Measurements from ENCODE around the gene PLAAT4.

Gene PLAAT4

DNA sequence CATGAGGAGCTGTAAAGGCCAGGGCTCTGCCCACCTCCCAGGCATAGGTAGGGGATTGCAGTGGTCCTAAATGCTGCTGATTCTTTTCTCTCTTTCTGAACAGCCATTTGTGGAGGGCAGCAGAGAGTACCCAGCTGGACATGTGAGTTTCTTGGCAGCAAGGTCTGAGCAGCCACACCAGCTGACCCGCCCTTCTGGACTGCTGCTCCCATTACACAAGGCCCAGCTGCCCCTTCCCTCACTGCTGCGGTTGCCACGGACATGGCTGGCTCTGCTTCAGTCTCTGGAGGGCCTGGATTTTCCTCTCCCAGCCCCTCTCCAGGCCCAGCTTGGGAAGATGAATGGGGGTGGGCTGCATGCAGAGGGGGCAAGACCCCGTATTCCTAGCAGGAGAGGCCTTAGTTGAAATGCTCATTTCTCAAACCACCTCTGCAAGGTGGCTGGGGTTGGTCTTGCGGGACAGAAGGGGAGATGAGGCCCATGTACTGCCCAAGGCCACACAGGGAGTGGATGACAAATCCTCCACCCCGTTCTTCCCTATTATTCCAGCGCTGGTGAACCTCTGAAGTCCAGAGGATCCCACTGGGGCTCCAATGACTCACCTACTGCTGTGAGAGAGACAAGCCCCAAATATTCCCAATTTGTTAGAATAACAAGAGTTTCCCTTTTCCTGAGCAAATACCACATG is 26.1 kb upstream of the PLAAT4 start:
- no peaks in the 10 kb centered on the region for H3K9me3 ChIP-seq (ENCODE audit: insufficient read depth, low read length)
- peaks cover 3% of the 10 kb centered on the region for H3K27me3 ChIP-seq (ENCODE audit: insufficient read depth, insufficient read length)
- TF ChIP-seq SUZ12 (IDR thresholded peaks at IDR 0.05; ENCODE audit: extremely low read depth, insufficient read depth, insufficient read length) (no peak), ZNF274 (IDR thresholded peaks at IDR 0.05; ENCODE audit: low read depth, low read length) (no peak), YY1 (IDR thresholded peaks at IDR 0.05; ENCODE audit: insufficient read depth, insufficient read length) (no peak)
- peaks cover 32% of the 10 kb centered on the region for H3K4me1 ChIP-seq (ENCODE audit: insufficient read depth, insufficient read length)
- no peak for DNase-seq (ENCODE audit: low read depth, low spot score)
- no peaks in the 10 kb centered on the region for H3K36me3 ChIP-seq (ENCODE audit: insufficient read depth, insufficient read length, low read length)
- H3K9ac ChIP-seq (ENCODE audit: insufficient read length, low read depth), result peak overlapping the region; percentile 6
- H3K4me3 ChIP-seq (ENCODE audit: insufficient read length, low read depth), result no peak overlapping the region

DNA sequence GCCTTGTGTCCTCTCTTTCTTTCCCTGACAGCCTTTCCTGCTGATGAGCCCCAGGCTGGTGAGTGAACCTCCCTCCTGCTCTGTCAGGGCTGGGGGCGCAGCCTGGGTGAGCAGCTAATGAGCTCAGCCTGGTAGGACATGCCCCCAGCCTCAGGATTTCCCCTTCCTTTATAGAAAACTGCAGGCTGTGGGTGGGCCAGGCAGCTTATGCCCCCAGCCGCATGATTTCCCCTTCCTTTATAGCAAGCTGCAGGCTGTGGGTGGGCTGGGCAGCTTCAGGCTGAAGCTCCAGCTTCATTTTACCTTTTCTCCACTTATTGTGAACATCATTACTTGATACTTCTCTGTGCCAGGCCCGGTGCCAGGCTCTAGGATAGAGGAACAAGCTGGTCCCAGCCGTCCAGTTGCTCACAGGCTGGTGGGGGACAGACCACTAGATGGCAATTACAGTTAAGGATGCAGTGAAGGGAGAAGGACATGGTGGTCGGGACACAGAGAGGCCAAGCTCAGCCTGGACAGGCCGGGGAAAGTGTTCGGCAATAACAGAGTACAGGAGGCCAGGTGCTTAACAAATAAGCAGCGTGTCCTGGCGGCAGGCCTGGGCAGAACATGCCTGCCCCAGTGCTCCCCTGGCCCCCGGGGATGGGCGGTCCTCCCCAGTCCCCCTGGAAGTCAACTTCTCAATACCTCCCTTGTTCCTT is 25.4 kb upstream of the PLAAT4 start:
- H3K4me3 ChIP-seq (ENCODE audit: insufficient read length, low read depth), result no peak overlapping the region
- no peaks in the 10 kb centered on the region for H3K36me3 ChIP-seq (ENCODE audit: insufficient read depth, insufficient read length, low read length)
- TF ChIP-seq SUZ12 (IDR thresholded peaks at IDR 0.05; ENCODE audit: extremely low read depth, insufficient read depth, insufficient read length), result no peak
- TF ChIP-seq ZNF274 (IDR thresholded peaks at IDR 0.05; ENCODE audit: low read depth, low read length), result no peak
- peaks cover 3% of the 10 kb centered on the region for H3K27me3 ChIP-seq (ENCODE audit: insufficient read depth, insufficient read length)
- no peaks in the 10 kb centered on the region for H3K9me3 ChIP-seq (ENCODE audit: insufficient read depth, low read length)
- peaks cover 28% of the 10 kb centered on the region for H3K4me1 ChIP-seq (ENCODE audit: insufficient read depth, insufficient read length)
- no peak for DNase-seq (ENCODE audit: low read depth, low spot score)
- H3K9ac ChIP-seq (ENCODE audit: insufficient read length, low read depth), result peak overlapping the region; percentile 2

DNA sequence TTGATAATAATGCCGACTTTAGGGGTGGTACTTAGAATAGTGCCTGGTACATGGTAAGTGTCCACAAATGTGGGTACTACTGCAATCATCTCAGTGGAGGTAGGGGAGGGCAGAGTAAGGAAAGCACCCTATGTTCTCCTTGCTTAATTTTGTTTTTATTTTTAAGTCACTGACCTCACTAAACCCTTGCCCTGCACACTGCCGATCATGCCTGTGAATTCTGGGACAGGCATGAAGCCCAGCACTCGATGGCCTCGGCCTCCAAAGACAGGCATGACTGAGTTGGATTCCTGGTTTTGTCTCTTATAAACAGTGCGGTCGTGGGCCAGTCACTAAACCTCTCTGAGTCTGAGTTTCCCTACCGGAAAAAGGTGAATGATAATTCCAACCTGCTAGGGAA is 23.8 kb upstream of the PLAAT4 start:
- no peak for DNase-seq (ENCODE audit: low read depth, low spot score)
- H3K9me3 ChIP-seq (ENCODE audit: insufficient read depth, low read length), result no peaks in the 10 kb centered on the region
- TF ChIP-seq SUZ12 (IDR thresholded peaks at IDR 0.05; ENCODE audit: extremely low read depth, insufficient read depth, insufficient read length) (no peak), YY1 (IDR thresholded peaks at IDR 0.05; ENCODE audit: insufficient read depth, insufficient read length) (no peak), ZNF274 (IDR thresholded peaks at IDR 0.05; ENCODE audit: low read depth, low read length) (no peak)
- H3K9ac ChIP-seq (ENCODE audit: insufficient read length, low read depth), result no peak overlapping the region
- no peak overlapping the region for H3K4me3 ChIP-seq (ENCODE audit: insufficient read length, low read depth)
- H3K27me3 ChIP-seq (ENCODE audit: insufficient read depth, insufficient read length), result peaks cover 3% of the 10 kb centered on the region
- H3K36me3 ChIP-seq (ENCODE audit: insufficient read depth, insufficient read length, low read length), result no peaks in the 10 kb centered on the region
- H3K4me1 ChIP-seq (ENCODE audit: insufficient read depth, insufficient read length), result peaks cover 16% of the 10 kb centered on the region

DNA sequence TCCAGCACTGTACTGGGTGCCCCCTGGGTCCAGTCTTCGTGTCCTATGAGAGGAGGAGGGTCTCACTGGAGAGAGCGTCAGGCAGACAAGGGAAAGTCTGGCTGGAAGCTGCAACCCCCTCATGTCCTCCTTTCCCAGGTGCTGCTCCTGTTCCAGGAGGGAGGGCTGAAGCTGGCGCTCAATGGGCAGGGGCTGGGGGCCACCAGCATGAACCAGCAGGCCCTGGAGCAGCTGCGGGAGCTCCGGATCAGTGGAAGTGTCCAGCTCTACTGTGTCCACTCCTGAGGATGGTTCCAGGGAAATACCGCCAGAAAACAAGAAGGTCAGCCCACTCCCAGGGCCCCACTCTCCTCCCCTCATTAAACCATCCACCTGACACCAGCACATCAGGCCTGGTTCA is 20.5 kb upstream of the PLAAT4 start:
- Histone ChIP-seq H3K36me3 (ENCODE audit: insufficient read depth, insufficient read length, low read length) (no peaks in the 10 kb centered on the region), H3K4me3 (ENCODE audit: insufficient read length, low read depth) (no peak overlapping the region), H3K9ac (ENCODE audit: insufficient read length, low read depth) (no peak overlapping the region), H3K4me1 (ENCODE audit: insufficient read depth, insufficient read length) (peaks cover 7% of the 10 kb centered on the region), H3K27me3 (ENCODE audit: insufficient read depth, insufficient read length) (no peaks in the 10 kb centered on the region), H3K9me3 (ENCODE audit: insufficient read depth, low read length) (no peaks in the 10 kb centered on the region; the same call in 1 of the 2 replicates)
- TF ChIP-seq SUZ12 (IDR thresholded peaks at IDR 0.05; ENCODE audit: extremely low read depth, insufficient read depth, insufficient read length), result no peak
- no peak for TF ChIP-seq ZNF274 (IDR thresholded peaks at IDR 0.05; ENCODE audit: low read depth, low read length)
- no peak for TF ChIP-seq YY1 (IDR thresholded peaks at IDR 0.05; ENCODE audit: insufficient read depth, insufficient read length)
- DNase-seq (ENCODE audit: low read depth, low spot score), result no peak

DNA sequence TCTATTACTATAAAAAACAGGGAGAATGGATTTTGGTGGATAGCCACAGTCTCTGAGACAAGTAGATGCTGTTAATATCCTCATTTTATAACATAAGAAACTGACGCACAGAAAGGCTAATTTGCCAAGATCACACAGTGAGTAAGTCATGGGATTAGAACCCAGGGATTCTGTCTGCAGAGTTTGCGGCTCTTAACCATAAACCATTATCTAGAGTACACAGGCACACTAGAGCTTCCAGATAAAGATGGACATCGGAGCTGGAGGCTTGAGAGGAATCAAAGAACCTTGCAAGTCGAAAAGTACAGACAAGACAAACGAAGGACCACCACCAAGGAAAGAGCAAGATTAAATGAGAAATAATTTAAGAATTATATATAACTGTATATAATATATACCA is 19.5 kb upstream of the PLAAT4 start:
- TF ChIP-seq ZNF274 (IDR thresholded peaks at IDR 0.05; ENCODE audit: low read depth, low read length) (no peak), SUZ12 (IDR thresholded peaks at IDR 0.05; ENCODE audit: extremely low read depth, insufficient read depth, insufficient read length) (no peak), YY1 (IDR thresholded peaks at IDR 0.05; ENCODE audit: insufficient read depth, insufficient read length) (no peak)
- Histone ChIP-seq H3K4me3 (ENCODE audit: insufficient read length, low read depth) (no peak overlapping the region), H3K27me3 (ENCODE audit: insufficient read depth, insufficient read length) (no peaks in the 10 kb centered on the region), H3K4me1 (ENCODE audit: insufficient read depth, insufficient read length) (no peaks in the 10 kb centered on the region), H3K9me3 (ENCODE audit: insufficient read depth, low read length) (no peaks in the 10 kb centered on the region; the same call in 1 of the 2 replicates), H3K9ac (ENCODE audit: insufficient read length, low read depth) (no peak overlapping the region), H3K36me3 (ENCODE audit: insufficient read depth, insufficient read length, low read length) (no peaks in the 10 kb centered on the region)
- no peak for DNase-seq (ENCODE audit: low read depth, low spot score)

DNA sequence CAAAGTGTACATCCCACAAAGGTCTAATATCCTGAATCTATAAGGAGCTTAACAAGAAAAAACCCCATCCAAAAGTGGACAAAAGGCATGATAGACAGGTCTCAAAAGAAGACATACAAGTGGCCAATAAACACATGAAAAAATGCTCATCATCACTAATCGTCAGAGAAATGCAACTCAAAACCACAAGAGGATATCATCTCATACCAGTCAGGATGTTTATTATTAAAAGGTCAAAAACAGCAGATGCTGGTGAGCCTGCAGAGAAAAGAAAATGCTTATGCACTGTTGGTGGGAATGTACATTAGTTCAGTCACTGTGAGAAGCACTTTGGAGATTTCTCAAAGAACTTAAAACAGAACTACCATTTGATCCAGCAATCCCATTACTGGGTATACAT is 18.1 kb upstream of the PLAAT4 start:
- Histone ChIP-seq H3K9ac (ENCODE audit: insufficient read length, low read depth) (no peak overlapping the region), H3K27me3 (ENCODE audit: insufficient read depth, insufficient read length) (no peaks in the 10 kb centered on the region), H3K36me3 (ENCODE audit: insufficient read depth, insufficient read length, low read length) (no peaks in the 10 kb centered on the region), H3K4me1 (ENCODE audit: insufficient read depth, insufficient read length) (no peaks in the 10 kb centered on the region), H3K4me3 (ENCODE audit: insufficient read length, low read depth) (no peak overlapping the region), H3K9me3 (ENCODE audit: insufficient read depth, low read length) (peaks cover 4% of the 10 kb centered on the region)
- TF ChIP-seq SUZ12 (IDR thresholded peaks at IDR 0.05; ENCODE audit: extremely low read depth, insufficient read depth, insufficient read length) (no peak), ZNF274 (IDR thresholded peaks at IDR 0.05; ENCODE audit: low read depth, low read length) (no peak), YY1 (IDR thresholded peaks at IDR 0.05; ENCODE audit: insufficient read depth, insufficient read length) (no peak)
- DNase-seq (ENCODE audit: low read depth, low spot score), result no peak

DNA sequence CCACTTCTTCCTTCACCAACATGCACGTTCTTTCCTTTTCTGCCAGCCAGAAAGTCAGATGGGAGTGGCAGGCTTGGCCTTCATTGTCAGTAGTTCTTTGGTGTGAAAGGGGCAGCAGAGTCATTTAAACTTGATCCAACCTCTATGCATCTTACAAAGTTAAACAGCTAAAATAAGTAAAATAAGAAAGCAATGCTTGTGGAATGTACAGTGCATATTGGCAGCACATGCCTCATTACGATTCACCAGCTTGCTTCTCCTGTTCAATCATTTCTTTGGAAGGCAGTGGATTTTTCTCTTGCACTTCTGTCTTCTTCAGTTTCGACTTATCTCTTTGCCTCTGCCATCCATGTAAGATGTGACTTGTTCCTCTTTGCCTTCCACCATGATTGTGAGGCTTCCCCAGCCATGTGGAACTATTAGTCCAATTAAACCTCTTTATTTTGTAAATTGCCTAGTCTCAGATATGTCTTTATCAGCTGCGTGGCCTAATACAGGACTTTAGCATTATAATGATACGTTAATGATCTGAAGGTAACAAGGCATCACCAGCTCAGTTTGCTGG is 15.9 kb upstream of the PLAAT4 start:
- Histone ChIP-seq H3K4me1 (ENCODE audit: insufficient read depth, insufficient read length) (no peaks in the 10 kb centered on the region), H3K27me3 (ENCODE audit: insufficient read depth, insufficient read length) (no peaks in the 10 kb centered on the region), H3K36me3 (ENCODE audit: insufficient read depth, insufficient read length, low read length) (no peaks in the 10 kb centered on the region), H3K9me3 (ENCODE audit: insufficient read depth, low read length) (peaks cover 15% of the 10 kb centered on the region), H3K4me3 (ENCODE audit: insufficient read length, low read depth) (no peak overlapping the region), H3K9ac (ENCODE audit: insufficient read length, low read depth) (no peak overlapping the region)
- no peak for DNase-seq (ENCODE audit: low read depth, low spot score)
- no peak for TF ChIP-seq YY1 (IDR thresholded peaks at IDR 0.05; ENCODE audit: insufficient read depth, insufficient read length)
- TF ChIP-seq ZNF274 (IDR thresholded peaks at IDR 0.05; ENCODE audit: low read depth, low read length), result no peak
- no peak for TF ChIP-seq SUZ12 (IDR thresholded peaks at IDR 0.05; ENCODE audit: extremely low read depth, insufficient read depth, insufficient read length)

All from NT2/D1 (cell line).